Measurements from ENCODE around the gene FLII. TPM values are rescaled to one million over a fixed set of nuclear protein-coding genes. Genes with fewer than 3 reads are reported as not detected.

The FLII gene
- total and polyA plus RNA-seq, 2 of the 13 experiments (the other 11 are each of a cell fraction or from before 2014, with no cell fraction given), result 130 to 303 TPM

GRCh38 chr17:18291718-18292540, 33.4 kb upstream of the FLII start (continued):
- TF ChIP-seq, protein P1, sequence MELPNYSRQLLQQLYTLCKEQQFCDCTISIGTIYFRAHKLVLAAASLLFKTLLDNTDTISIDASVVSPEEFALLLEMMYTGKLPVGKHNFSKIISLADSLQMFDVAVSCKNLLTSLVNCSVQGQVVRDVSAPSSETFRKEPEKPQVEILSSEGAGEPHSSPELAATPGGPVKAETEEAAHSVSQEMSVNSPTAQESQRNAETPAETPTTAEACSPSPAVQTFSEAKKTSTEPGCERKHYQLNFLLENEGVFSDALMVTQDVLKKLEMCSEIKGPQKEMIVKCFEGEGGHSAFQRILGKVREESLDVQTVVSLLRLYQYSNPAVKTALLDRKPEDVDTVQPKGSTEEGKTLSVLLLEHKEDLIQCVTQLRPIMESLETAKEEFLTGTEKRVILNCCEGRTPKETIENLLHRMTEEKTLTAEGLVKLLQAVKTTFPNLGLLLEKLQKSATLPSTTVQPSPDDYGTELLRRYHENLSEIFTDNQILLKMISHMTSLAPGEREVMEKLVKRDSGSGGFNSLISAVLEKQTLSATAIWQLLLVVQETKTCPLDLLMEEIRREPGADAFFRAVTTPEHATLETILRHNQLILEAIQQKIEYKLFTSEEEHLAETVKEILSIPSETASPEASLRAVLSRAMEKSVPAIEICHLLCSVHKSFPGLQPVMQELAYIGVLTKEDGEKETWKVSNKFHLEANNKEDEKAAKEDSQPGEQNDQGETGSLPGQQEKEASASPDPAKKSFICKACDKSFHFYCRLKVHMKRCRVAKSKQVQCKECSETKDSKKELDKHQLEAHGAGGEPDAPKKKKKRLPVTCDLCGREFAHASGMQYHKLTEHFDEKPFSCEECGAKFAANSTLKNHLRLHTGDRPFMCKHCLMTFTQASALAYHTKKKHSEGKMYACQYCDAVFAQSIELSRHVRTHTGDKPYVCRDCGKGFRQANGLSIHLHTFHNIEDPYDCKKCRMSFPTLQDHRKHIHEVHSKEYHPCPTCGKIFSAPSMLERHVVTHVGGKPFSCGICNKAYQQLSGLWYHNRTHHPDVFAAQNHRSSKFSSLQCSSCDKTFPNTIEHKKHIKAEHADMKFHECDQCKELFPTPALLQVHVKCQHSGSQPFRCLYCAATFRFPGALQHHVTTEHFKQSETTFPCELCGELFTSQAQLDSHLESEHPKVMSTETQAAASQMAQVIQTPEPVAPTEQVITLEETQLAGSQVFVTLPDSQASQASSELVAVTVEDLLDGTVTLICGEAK (IDR thresholded peaks at IDR 0.05), result no peak
- TF ChIP-seq, protein P1 (CRISPR knock-in tag; IDR thresholded peaks at IDR 0.05), result no peak
- TF ChIP-seq SP4 (CRISPR knock-in tag; IDR thresholded peaks at IDR 0.05) (no peak), ZNF503 (CRISPR knock-in tag; IDR thresholded peaks at IDR 0.05) (no peak)

Measured in HepG2 (cell line).